A549 (cell line): ENCODE measurements around the gene CD164L2. TPM values are rescaled to one million over a fixed set of nuclear protein-coding genes. Genes with fewer than 3 reads are reported as not detected.

Experiments
- BHLHE40 ChIP-seq: IDR thresholded peaks from 2 replicates; pipeline ENCODE4 v1.6.1; 2012; ENCODE audit warnings: low read depth, low read length, inconsistent platforms
- CBX2 ChIP-seq: fragments of 200-600 bp; sonication (generic); IDR thresholded peaks from 2 replicates; pipeline ENCODE4 v1.6.1; 2016; ENCODE audit warnings: low read depth, mild to moderate bottlenecking, borderline replicate concordance
- CHD2 ChIP-seq: fragments of 150-350 bp; IDR thresholded peaks from 2 replicates; pipeline ENCODE4 v1.6.1; 2014; ENCODE audit warnings: low read length; ENCODE audit not compliant: partially characterized antibody
- E2F6 ChIP-seq: IDR thresholded peaks from 2 replicates; pipeline ENCODE4 v1.6.1; 2012; ENCODE audit warnings: low read depth, borderline replicate concordance
- ELK1 ChIP-seq: fragments of 150-350 bp; IDR thresholded peaks from 2 replicates; pipeline ENCODE4 v1.6.1; 2014; ENCODE audit warnings: low read depth, mild to moderate bottlenecking, low read length
- ESRRA ChIP-seq: fragments of 150-350 bp; IDR thresholded peaks from 2 replicates; pipeline ENCODE4 v1.6.1; 2014; ENCODE audit warnings: mild to moderate bottlenecking, low read length, borderline replicate concordance
- HEYL ChIP-seq: fragments of 250-450 bp; sonication (Bioruptor Pico); IDR thresholded peaks from 2 replicates; pipeline ENCODE4 v1.8.0; 2021; ENCODE audit warnings: mild to moderate bottlenecking, moderate library complexity
- HOXA7 ChIP-seq: fragments of 250-450 bp; sonication (Bioruptor Pico); IDR thresholded peaks from 2 replicates; pipeline ENCODE4 v1.5.0; 2020; ENCODE audit warnings: mild to moderate bottlenecking, moderate library complexity
- HOXB13 ChIP-seq: fragments of 250-450 bp; sonication (Bioruptor Pico); IDR thresholded peaks from 2 replicates; pipeline ENCODE4 v1.5.0; 2020; ENCODE audit warnings: low read depth, mild to moderate bottlenecking, moderate library complexity
- HOXB5 ChIP-seq: fragments of 250-450 bp; sonication (Bioruptor Pico); IDR thresholded peaks from 2 replicates; pipeline ENCODE4 v1.5.0; 2020; ENCODE audit warnings: mild to moderate bottlenecking, moderate library complexity
- JUN ChIP-seq, 2 experiments: fragments of >200 bp; sonication (Bioruptor Twin); formaldehyde crosslinking; IDR thresholded peaks; 2 replicates in 1 of 2; 3 replicates in 1 of 2; pipeline ENCODE4 v1.6.1; 2016 to 2017
- KDM1A ChIP-seq: fragments of 200-600 bp; sonication (generic); IDR thresholded peaks from 2 replicates; pipeline ENCODE4 v1.6.1; 2016; ENCODE audit warnings: low read depth, mild to moderate bottlenecking
- MYC ChIP-seq: IDR thresholded peaks from 2 replicates; pipeline ENCODE4 v1.6.1; 2012; ENCODE audit warnings: mild to moderate bottlenecking, inconsistent platforms, low read length, improper control_type of control experiment, borderline replicate concordance
- NFE2L2 ChIP-seq: fragments of 150-350 bp; conservative IDR thresholded peaks from 2 replicates; pipeline ENCODE4 v1.6.1; 2014; ENCODE audit warnings: low read length
- NPAS2 ChIP-seq: fragments of 250-450 bp; sonication (Bioruptor Pico); IDR thresholded peaks from 2 replicates; pipeline ENCODE4 v1.8.0; 2022; ENCODE audit warnings: mild to moderate bottlenecking, moderate library complexity, borderline replicate concordance
- NR3C1 ChIP-seq: fragments of >200 bp; sonication (Bioruptor Twin); formaldehyde crosslinking; IDR thresholded peaks from 3 replicates; pipeline ENCODE4 v1.6.1; 2017
- PBX3 ChIP-seq: IDR thresholded peaks from 2 replicates; pipeline ENCODE4 v1.6.1; 2012
- POLR2A ChIP-seq: IDR thresholded peaks from 2 replicates; pipeline ENCODE4 v1.6.1; 2012; ENCODE audit warnings: mild to moderate bottlenecking, low read length
- POLR2AphosphoS2 ChIP-seq: conservative IDR thresholded peaks from 2 replicates; pipeline ENCODE4 v1.6.1; 2012; ENCODE audit warnings: low read length, improper control_type of control experiment, inconsistent platforms
- RAD21 ChIP-seq, 2 experiments: fragments of >200 bp in 1 of 2; sonication (Bioruptor Twin) in 1 of 2; formaldehyde crosslinking in 1 of 2; IDR thresholded peaks in 1 of 2; conservative IDR thresholded peaks in 1 of 2; 2 replicates in 1 of 2; 3 replicates in 1 of 2; pipeline ENCODE4 v1.6.1; 2012 to 2018; ENCODE audit warnings: inconsistent platforms in 1 of 2
- RCOR1 ChIP-seq: fragments of 150-350 bp; IDR thresholded peaks from 2 replicates; pipeline ENCODE4 v1.6.1; 2014; ENCODE audit warnings: antibody characterized with exemption, low read length, low read depth
- RNF2 ChIP-seq: fragments of 200-600 bp; sonication (generic); IDR thresholded peaks from 2 replicates; pipeline ENCODE4 v1.6.1; 2016; ENCODE audit warnings: low read depth, mild to moderate bottlenecking, antibody characterized with exemption, moderate library complexity, borderline replicate concordance
- USF2 ChIP-seq: fragments of 450-650 bp; IDR thresholded peaks from 2 replicates; pipeline ENCODE4 v1.6.1; 2014; ENCODE audit warnings: antibody characterized with exemption
- ZFP36 ChIP-seq: fragments of 450-650 bp; IDR thresholded peaks from 2 replicates; pipeline ENCODE4 v1.6.1; 2014; ENCODE audit warnings: borderline replicate concordance; ENCODE audit not compliant: partially characterized antibody
- ZNF302 ChIP-seq: fragments of 250-450 bp; sonication (Bioruptor Pico); IDR thresholded peaks from 2 replicates; pipeline ENCODE4 v1.9.0; 2021; ENCODE audit warnings: inconsistent platforms, mild to moderate bottlenecking, moderate library complexity
- polyA plus RNA-seq, 4 experiments: library from polyadenylated mRNA; depleted of rRNA in 3 of 4; stranded (reverse); fragments of >200 nt; fragmentation: RNase III in 1 of 4; extraction: RNeasy Plus Mini Kit Qiagen cat#74134 plus additional on column Dnase treatment in 1 of 4; gene quantifications; 2 replicates in 3 of 4; 3 replicates in 1 of 4; pipeline ENCODE4 v1.2.3, GENCODE V29; 2011 to 2017
- TF ChIP-seq, protein P1 (sequence below): fragments of >200 bp; sonication (Bioruptor Twin); formaldehyde crosslinking; IDR thresholded peaks from 3 replicates; pipeline ENCODE4 v1.5.1; 2016

Gene CD164L2
- polyA plus RNA-seq, 2 of the 4 experiments (the other 2 are of a cell fraction) = not detected

DNA sequence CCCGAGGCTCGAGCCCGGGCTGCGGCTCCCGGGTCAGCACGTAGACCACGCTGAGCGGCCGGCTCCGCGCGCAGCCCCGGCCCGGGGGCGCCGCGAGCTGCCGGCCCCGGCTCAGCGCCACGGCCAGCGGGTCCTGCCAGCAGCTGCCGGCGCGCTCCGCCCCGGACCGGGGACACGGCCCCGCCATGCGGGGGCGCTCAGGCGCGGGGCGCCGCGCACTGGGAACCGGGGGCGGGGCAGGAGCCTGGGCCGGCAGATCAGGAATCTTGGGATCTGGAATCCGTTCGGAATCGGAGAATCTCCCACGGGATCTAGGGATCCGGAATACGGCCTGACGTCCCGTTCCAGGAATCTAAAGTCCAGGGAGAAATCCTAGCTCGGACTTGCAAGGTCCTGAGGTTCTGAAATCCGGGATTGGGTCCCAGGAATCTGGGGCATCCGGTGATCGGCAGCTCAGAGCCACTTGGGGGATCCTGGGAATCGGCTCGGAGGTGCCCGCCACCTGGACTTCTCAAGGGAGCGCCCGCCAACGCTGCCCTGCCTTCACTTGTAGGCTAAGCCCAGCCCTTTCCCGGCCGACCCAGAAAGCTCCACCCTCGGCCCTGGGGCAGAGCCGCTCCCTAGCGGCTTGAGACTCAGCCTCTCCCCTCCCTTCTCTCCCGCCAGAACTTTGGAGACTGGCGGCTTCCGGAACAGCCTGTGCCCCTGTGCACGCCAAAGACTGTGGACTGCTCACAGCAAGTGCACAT lies 16.5 kb downstream of the CD164L2 start, which contains the start of gene MAP3K6 (continued):
- TF ChIP-seq HOXB13 (CRISPR knock-in tag) (no peak), ZNF302 (CRISPR knock-in tag) (no peak), HOXB5 (CRISPR knock-in tag) (no peak), RCOR1 (no peak), RAD21 (conservative IDR thresholded peaks at IDR 0.05 in 1 of 2, IDR thresholded peaks at IDR 0.05 in 1 of 2) (no peak), CHD2 (no peak), POLR2AphosphoS2 (no peak), CBX2 (no peak), E2F6 (peak; percentile 67; the same call in 1 of the 2 replicates), ZFP36 (no peak), HEYL (CRISPR knock-in tag) (no peak), MYC (no peak), ELK1 (no peak), RNF2 (no peak), JUN (IDR thresholded peaks at IDR 0.05) (peak in 1 of 2 experiments; percentile 35; a peak in 1 of 5 replicates), HOXA7 (CRISPR knock-in tag) (no peak), NPAS2 (CRISPR knock-in tag) (no peak), NR3C1 (no peak), PBX3 (no peak), POLR2A (peak; percentile 48), USF2 (no peak), BHLHE40 (no peak), ESRRA (no peak), NFE2L2 (no peak), KDM1A (no peak)
- TF ChIP-seq, protein P1, sequence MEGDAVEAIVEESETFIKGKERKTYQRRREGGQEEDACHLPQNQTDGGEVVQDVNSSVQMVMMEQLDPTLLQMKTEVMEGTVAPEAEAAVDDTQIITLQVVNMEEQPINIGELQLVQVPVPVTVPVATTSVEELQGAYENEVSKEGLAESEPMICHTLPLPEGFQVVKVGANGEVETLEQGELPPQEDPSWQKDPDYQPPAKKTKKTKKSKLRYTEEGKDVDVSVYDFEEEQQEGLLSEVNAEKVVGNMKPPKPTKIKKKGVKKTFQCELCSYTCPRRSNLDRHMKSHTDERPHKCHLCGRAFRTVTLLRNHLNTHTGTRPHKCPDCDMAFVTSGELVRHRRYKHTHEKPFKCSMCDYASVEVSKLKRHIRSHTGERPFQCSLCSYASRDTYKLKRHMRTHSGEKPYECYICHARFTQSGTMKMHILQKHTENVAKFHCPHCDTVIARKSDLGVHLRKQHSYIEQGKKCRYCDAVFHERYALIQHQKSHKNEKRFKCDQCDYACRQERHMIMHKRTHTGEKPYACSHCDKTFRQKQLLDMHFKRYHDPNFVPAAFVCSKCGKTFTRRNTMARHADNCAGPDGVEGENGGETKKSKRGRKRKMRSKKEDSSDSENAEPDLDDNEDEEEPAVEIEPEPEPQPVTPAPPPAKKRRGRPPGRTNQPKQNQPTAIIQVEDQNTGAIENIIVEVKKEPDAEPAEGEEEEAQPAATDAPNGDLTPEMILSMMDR = peak; percentile 72
